Activated CD8-positive, alpha-beta T cell treated with anti-CD3 and anti-CD28 coated beads for 36 hours (primary cell): ENCODE results near the gene MAP3K3. TPM values are rescaled to one million over a fixed set of nuclear protein-coding genes. Genes with fewer than 3 reads are reported as not detected.

Experiments used
- ATAC-seq: fragments of 200-7000 bp; cut with Tn5 transposase; one replicate; pipeline ENCODE4 v1.10.0; 2021; ENCODE audit warnings: mild to moderate bottlenecking, moderate library complexity
- CTCF ChIA-PET: fragments of 350-600 bp; sonication (Branson Sonifier 250); formaldehyde crosslinking; loops from one replicate; lab custom pipeline; 2021; ENCODE audit warnings: antibody characterized with exemption; lab: Charles Lee
- POLR2A ChIA-PET: fragments of 350-600 bp; sonication (Branson Sonifier 250); formaldehyde crosslinking; loops from one replicate; lab custom pipeline; 2021; ENCODE audit warnings: antibody characterized with exemption; lab: Charles Lee
- DNase-seq: peaks from one replicate; pipeline ENCODE4 v3.0.0-alpha.2; 2020
- H3K27ac Mint-ChIP-seq: one replicate; pipeline ENCODE4 v1.8.0; 2021; ENCODE audit warnings: mild to moderate bottlenecking, mixed read lengths
- H3K27me3 Mint-ChIP-seq: one replicate; pipeline ENCODE4 v1.8.0; 2021; ENCODE audit warnings: mixed read lengths
- H3K36me3 Mint-ChIP-seq: one replicate; pipeline ENCODE4 v1.8.0; 2021; ENCODE audit warnings: low read depth, mixed read lengths
- H3K4me1 Mint-ChIP-seq: one replicate; pipeline ENCODE4 v1.8.0; 2021; ENCODE audit warnings: low read depth, mixed read lengths
- H3K4me3 Mint-ChIP-seq: one replicate; pipeline ENCODE4 v1.8.0; 2021; ENCODE audit warnings: mild to moderate bottlenecking, moderate library complexity, mixed read lengths
- H3K9me3 Mint-ChIP-seq: one replicate; pipeline ENCODE4 v1.8.0; 2021; ENCODE audit warnings: mixed read lengths
- CTCF ChIP-seq: fragments of 200-600 bp; IDR thresholded peaks from one replicate; pipeline ENCODE4 v1.8.0; 2022; ENCODE audit warnings: antibody characterized with exemption, mild to moderate bottlenecking
- intact Hi-C: fragments of 100-400 bp; cut with micrococcal nuclease; formaldehyde crosslinking; loops from one replicate; pipeline ENCODE4 v1.10.0; 2022
- total RNA-seq, 2 experiments: library from RNA; stranded (reverse); gene quantifications; one replicate each; pipeline ENCODE4 v1.2.3, GENCODE V29; 2021

The MAP3K3 gene
- total RNA-seq, 2 experiments from 2014 or later = 20.6 to 22.5 TPM

GRCh38 chr17:63601439-63602371 is 20.5 kb upstream of the MAP3K3 start:
- peak overlapping the region; percentile 95 for H3K4me3 Mint-ChIP-seq

GRCh38 chr17:63609816-63610573 is 12.2 kb upstream of the MAP3K3 start:
- Mint-ChIP-seq H3K9me3 (no peaks in the 10 kb centered on the region), H3K4me3 (no peak overlapping the region), H3K4me1 (peaks cover 29% of the 10 kb centered on the region), H3K27me3 (no peaks in the 10 kb centered on the region), H3K36me3 (peaks cover 31% of the 10 kb centered on the region), H3K27ac (peak overlapping the region; percentile 84)
- peak; percentile 31 for DNase-seq
- no peak for ATAC-seq
- ChIA-PET CTCF (interaction anchor here (0.8 to 4.3 kb wide), 8 partner anchors 8 to 196 kb away, joined by 3 to 188 read pairs (median 8); partner anchors contain the start of gene MAP3K3), POLR2A (interaction anchor here (0.7 to 2.0 kb wide), 3 partner anchors 9 to 184 kb away, joined by 3 to 13 read pairs (median 5); partner anchors contain the start of gene TACO1)
- no peak for TF ChIP-seq CTCF
- intact Hi-C loops = loop anchor here (2.0 to 5.0 kb wide), 2 partner anchors 168 to 183 kb away; no protein-coding TSS in a partner anchor

More at GRCh38 chr17:63601439-63602371, 20.5 kb upstream of the MAP3K3 start:
- ChIA-PET CTCF (interaction anchor here (0.7 to 3.1 kb wide), 5 partner anchors 8 to 176 kb away, joined by 3 to 35 read pairs (median 3); no protein-coding TSS in a partner anchor), POLR2A (interaction anchor here (0.7 to 3.4 kb wide), 10 partner anchors 8 to 169 kb away, joined by 3 to 19 read pairs (median 4); partner anchors contain the start of genes DCAF7 and MAP3K3)
- no peaks in the 10 kb centered on the region for H3K9me3 Mint-ChIP-seq
- ATAC-seq (no peak), DNase-seq (no peak)
- TF ChIP-seq CTCF = no peak
- peak overlapping the region; percentile 92 for H3K27ac Mint-ChIP-seq
- peaks cover 15% of the 10 kb centered on the region for H3K36me3 Mint-ChIP-seq
- peaks cover 35% of the 10 kb centered on the region for H3K4me1 Mint-ChIP-seq
- intact Hi-C loops = loop anchor here (5.0 kb wide), 1 partner anchor 49 kb away; the partner anchor contains the start of gene DCAF7
- no peaks in the 10 kb centered on the region for H3K27me3 Mint-ChIP-seq

GRCh38 chr17:63610854-63611253 is 11.4 kb upstream of the MAP3K3 start:
- intact Hi-C loops = loop anchor here (2.0 to 5.0 kb wide), 2 partner anchors 169 to 184 kb away; no protein-coding TSS in a partner anchor
- peaks cover 29% of the 10 kb centered on the region for H3K4me1 Mint-ChIP-seq
- peaks cover 27% of the 10 kb centered on the region for H3K36me3 Mint-ChIP-seq
- peak overlapping the region; percentile 84 for H3K27ac Mint-ChIP-seq
- no peaks in the 10 kb centered on the region for H3K9me3 Mint-ChIP-seq
- no peak overlapping the region for H3K4me3 Mint-ChIP-seq
- DNase-seq (no peak), ATAC-seq (no peak)
- POLR2A ChIA-PET = interaction anchor here (1.6 to 2.0 kb wide), 3 partner anchors 10 to 183 kb away, joined by 4 to 13 read pairs (median 10); partner anchors contain the start of gene TACO1
- H3K27me3 Mint-ChIP-seq = no peaks in the 10 kb centered on the region
- TF ChIP-seq CTCF = no peak
- CTCF ChIA-PET = interaction anchor here (1.1 to 4.3 kb wide), 19 partner anchors 10 to 204 kb away, joined by 3 to 188 read pairs (median 12); partner anchors contain the start of genes MAP3K3 and TACO1

- peaks cover 22% of the 10 kb centered on the region for H3K36me3 Mint-ChIP-seq
- intact Hi-C loops = loop anchor here (2.0 to 5.0 kb wide), 2 partner anchors 169 to 185 kb away; no protein-coding TSS in a partner anchor
- no peaks in the 10 kb centered on the region for H3K27me3 Mint-ChIP-seq
- ATAC-seq = peak; percentile 81
- peak overlapping the region; percentile 84 for H3K27ac Mint-ChIP-seq
- peak; percentile 48 for DNase-seq
- CTCF ChIA-PET = interaction anchor here (0.6 to 4.3 kb wide), 52 partner anchors 10 to 211 kb away, joined by 3 to 188 read pairs (median 5); partner anchors contain the start of genes DCAF7, MAP3K3 and TACO1
- H3K4me1 Mint-ChIP-seq = peaks cover 29% of the 10 kb centered on the region
- H3K4me3 Mint-ChIP-seq = no peak overlapping the region
- no peaks in the 10 kb centered on the region for H3K9me3 Mint-ChIP-seq
- POLR2A ChIA-PET = interaction anchor here (0.7 to 2.0 kb wide), 9 partner anchors 11 to 194 kb away, joined by 3 to 10 read pairs (median 4); partner anchors contain the start of genes MAP3K3 and TACO1
- no peak for TF ChIP-seq CTCF
These were observed 10.9 kb upstream of the MAP3K3 start for GRCh38 chr17:63611354-63611753.
